Renal pelvis (tissue), 4 donors: ENCODE results near the gene SLC5A11. TPM values are rescaled to one million over a fixed set of nuclear protein-coding genes. Genes with fewer than 3 reads are reported as not detected.

Experiments used
- DNase-seq: peaks from one replicate; pipeline ENCODE4 v3.0.0-alpha.2; 2013
- polyA plus RNA-seq, 3 donors: library from polyadenylated mRNA; unstranded; fragments of 120-200 nt; gene quantifications; one replicate each; pipeline ENCODE4 v1.2.1, GENCODE V29; 2013; ENCODE audit not compliant: insufficient read length in 3 of 3

The SLC5A11 gene
- polyA plus RNA-seq, 3 donors = 5.8 to 7.8 (median 7.2) TPM

DNA sequence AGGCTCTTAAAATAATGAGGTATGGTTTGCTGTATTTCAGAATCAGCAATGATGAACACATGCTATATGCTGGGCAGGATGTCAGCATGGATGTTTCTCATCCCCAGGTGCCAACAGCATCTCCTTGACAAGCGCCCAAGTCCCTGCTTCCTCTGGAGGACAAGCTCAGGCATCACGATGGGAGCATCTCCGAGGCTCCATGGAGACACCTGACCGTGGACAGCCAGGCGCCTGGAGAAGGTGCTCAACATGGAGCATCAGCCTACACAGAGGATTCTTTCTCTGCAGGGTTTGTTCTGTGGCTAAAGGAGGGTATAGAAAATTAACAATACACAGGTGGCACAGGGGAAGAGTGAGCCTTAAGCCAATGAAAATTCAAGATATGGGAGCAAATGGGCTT, 72.1 kb downstream of the SLC5A11 start:
- no peak for DNase-seq

DNA sequence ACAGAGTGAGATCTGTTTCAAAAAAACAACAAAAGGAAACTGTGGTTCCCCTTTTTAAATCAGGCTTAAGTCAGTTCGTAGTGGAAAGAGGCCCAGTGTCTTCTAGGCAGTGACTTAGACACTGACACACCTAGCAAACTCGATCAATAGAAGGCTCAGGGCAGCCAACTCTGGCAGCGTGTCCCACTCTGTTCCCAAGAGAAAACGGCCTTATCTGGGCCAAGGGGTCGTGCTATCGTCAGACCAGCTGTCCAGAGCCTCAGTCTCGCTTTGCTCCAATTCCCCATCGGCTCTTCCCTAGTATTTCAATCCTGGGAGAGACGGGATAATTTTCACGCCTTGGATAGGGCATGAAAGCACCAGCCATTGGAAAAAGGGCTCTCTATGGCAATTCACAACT, 72.9 kb downstream of the SLC5A11 start:
- no peak for DNase-seq

DNA sequence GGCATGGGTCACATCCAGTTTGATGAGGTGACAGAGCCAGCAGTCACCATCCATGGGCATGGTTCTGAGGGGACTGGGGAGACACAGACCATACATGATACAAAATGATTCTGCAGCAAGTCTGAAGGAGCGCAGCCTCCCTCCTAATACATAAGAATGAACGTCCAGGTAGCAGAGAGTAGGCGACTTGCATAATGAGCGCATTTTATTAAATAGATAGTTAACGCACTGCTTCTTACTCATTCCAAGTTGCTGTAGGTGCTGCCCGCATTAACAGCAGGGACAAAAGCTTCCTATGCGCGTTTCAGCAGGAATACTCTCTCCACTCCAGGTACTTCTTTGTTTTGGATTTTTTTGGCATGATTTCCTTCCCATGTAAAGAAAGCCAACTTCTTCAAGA, 73.8 kb downstream of the SLC5A11 start:
- no peak for DNase-seq

DNA sequence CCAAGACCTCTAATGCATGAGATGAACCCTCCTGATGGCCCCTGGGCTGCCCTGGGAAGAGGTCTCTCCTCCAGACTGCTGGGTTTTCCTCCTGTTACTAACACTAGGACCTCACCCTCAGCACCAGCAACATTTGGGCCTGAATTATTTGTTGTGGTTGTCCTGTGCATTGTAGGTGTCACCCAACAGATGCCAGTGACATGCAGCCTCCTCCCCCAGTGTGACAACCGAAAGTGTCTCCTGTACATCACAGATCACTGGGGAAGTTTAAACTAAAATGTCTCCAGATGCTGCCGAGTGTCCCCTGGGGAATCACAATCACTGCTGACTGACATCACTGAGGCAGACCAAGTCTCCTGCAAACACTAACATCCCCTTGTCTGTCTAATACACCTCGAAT, 74.8 kb downstream of the SLC5A11 start:
- DNase-seq = no peak

DNA sequence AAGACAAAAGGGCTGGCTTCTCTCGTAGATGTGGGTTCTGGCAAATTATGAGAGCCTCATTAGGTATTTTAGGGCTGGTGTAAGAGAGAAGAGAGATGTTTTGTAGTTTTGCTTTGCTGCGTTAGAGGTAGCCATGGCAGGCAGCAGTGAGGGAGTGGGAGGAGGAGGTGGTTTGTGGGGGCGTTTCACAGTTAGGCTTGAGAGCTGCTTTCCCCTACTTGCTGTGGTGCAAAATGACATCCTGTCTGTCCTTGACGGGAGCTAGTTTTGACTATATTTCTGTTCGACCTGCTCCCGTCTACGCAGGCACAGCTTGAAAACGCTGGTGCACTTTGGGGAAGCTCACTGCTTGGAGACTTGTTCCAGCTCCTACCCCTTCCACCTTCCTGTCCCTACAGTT, 75.5 kb downstream of the SLC5A11 start:
- no peak for DNase-seq

DNA sequence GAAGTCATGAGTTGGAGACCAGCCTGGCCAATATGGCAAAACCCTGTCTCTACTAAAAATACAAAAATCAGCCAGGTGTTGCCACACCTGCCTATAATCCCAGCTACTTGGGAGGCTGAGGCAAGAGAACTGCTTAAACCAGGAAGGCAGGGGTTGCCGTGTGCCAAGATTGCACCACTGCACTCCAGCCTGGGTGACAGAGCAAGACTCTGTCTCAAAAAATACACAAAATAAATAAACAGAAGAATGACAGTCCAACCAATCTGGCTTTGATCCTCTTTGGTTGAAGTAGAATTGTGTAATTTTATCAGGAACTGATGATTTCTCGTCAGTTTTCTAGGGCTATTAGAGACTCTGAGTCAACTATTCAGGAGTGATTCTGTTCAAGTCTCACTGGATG, 79.4 kb downstream of the SLC5A11 start:
- DNase-seq = no peak

DNA sequence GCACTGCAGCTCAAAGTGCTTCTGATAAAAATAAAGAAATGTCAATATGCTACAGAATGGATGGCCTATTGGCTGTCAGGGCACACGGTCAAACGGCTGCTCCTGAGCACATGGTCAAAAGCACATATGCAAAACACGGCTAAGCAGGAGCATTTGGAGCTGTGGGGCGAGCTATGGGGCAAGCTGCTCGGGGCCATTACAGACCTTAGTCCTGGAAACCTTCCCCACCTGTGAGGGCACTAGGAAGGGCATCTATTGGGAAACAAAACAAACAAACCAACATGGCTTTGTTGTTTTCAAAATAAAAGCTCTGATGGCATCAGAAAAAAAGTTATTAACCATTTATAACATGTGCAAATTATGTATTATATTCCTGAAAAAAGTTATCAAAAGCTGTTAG, 83.6 kb downstream of the SLC5A11 start:
- DNase-seq = no peak

DNA sequence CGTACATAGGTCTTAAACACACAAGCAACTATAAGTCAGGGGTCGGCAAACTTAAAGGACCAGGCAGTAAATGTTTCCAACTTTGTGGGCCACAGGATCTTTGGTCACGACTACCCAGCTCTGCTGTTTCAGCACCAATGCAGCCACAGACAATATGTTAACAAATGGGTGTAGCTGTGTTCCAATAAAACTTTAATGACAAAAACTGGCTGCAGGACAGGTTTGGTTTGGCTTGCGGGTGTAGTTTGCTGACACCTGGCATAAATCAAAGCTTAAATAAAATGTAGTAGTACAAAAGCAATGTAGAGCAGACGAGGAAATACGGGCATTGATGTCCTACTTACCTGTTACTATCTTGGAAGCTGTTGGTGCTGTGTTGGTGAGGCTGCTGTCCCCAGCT, 84.7 kb downstream of the SLC5A11 start:
- DNase-seq = no peak

DNA sequence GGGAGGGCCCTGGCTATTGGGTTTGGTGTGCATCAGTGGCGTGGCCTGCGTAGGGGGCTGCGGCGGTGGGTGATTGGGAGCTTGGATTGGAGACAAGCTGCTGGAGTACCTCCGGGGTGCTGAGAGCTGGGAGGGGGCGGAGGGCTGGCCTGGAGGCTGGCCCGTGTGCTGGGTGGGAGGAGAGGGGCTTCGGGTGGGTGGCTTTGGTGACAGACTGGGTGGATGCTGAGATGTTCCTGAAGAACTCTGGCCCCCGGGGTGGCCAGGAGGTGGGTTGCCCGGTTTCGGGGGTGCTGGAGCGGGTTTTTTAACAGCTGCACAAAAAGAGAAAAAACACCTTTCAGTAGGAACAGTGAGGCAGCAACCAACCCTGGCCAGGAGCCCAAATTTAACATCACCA, 85.3 kb downstream of the SLC5A11 start:
- DNase-seq = no peak

DNA sequence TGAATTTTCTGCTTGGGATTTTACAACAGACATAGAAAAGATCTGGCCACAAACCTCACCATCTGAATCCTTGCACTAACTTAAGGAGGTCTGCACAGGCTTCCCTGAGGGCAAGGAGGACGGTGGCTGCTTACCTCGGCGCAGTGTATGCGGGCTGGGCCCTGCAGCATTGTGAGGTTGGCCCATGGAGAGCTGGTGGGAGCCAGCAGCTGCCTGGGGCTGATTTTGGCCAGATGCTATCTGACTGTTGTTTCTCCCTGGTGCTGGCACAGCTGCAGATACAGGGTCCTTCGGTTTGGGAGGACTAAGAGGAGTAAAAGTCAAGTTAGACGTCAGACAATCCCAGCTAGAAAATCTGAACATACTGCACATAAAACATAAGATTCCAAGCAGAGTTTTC, 89.6 kb downstream of the SLC5A11 start:
- no peak for DNase-seq

DNA sequence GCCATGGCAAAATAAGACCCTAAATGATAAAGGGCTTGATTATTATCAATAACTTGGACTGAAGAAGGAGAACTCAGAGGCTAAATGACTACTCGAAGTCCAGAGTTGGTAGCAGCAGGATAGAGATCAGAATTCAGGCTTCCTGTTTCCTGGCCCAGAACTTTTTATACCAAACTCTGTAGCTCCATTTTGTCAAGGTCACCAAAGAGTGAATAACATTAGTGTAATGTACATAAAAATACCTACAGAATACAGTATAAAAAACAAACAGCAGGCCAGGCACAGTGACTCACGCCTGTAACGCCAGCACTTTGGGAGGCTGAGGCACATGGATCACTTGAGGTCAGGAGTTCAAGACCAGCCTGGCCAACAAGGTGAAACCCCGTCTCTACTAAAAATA, 90.4 kb downstream of the SLC5A11 start:
- no peak for DNase-seq

DNA sequence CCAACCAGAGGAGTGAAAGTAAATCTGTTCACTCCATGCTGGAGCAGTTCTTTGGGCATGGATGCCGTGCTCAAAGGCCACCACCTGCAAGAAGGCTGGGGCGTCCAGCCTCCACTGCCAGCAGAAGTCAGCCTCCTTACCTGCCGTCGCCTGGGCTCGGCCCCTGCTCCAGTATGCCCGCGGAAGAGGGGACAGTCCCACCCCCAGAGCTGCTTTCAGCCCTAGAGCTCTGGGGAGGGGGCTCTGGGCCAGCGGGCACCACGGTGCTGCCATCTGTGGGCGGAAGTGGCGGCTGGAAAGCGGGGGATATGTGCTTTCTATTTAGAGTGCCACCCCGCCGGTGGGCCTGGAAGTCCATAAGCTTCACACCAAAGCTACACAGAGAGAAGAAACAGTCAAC, 93.5 kb downstream of the SLC5A11 start:
- DNase-seq = no peak

DNA sequence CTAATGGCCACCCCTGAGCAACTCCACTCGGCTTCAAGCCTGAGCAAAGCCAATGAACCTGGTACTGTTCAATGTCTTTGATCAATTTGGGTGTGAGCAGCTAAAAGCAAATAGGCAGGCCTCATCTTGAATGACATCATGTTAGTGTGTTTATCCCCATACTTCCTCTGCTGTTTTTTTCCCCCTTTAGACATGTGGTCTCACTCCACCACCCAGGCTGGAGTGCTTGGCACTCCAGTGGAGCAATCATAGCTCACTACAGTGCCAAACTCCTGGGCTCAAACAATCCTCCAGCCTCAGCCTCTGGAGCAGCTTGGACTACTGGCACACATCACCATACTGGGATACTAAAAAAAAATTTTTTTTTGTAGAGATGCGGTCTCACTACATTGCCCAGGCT, 94.0 kb downstream of the SLC5A11 start:
- no peak for DNase-seq

DNA sequence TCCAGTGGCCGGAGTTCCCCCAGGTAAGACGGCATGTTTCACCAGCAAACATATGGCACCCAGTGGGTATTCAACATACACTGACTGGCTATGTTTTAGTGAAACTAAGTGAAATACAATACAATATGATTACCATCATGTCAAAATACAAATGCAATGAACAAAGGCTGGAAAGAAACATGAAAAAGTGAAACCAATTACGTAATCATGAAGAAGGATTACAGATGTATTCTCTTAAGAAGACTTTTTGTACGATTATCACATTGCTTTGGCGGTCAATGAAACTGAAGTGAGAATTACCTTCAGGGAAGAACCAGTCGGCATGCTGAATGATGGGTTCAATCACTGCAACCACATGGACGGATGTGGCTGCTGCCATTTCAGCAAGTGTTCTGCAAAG, 97.7 kb downstream of the SLC5A11 start:
- DNase-seq = no peak

DNA sequence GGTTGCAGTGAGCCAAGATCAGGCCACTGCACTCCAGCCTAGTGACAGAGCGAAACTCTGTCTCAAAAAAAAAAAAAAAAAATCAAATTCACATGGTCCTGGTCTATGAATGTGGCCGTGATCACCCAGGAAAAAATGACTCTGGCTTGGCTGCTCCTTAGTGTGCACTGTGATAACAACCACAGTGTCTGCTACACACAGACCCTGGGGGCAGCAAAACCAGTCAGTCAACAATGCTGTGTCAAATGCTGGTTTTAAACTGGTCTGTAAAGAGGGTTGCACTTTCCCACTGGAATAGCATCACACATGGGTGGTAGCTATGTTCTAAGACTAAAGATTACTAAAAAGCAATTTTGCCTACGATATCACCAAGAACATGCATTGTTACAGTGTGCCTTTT, 98.4 kb downstream of the SLC5A11 start:
- no peak for DNase-seq

DNA sequence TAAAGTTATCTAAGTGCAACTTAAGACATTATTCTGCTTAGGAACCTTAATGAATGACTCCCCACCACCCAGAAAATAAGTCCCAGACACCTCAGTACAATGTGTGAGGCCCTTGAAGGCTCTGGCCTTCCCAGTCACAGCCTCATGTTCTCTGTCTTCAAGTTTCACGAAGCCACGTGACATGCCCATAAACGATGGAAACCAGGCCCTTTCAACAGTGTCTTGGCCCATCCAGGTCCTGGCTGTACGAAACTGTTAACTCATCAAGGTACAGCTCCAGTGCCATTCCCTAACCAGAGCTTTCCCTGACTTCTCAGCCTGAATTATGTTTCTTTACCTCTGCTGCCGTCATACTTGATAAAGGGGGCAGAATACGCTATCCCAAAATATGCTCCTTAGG, 100.4 kb downstream of the SLC5A11 start:
- no peak for DNase-seq

DNA sequence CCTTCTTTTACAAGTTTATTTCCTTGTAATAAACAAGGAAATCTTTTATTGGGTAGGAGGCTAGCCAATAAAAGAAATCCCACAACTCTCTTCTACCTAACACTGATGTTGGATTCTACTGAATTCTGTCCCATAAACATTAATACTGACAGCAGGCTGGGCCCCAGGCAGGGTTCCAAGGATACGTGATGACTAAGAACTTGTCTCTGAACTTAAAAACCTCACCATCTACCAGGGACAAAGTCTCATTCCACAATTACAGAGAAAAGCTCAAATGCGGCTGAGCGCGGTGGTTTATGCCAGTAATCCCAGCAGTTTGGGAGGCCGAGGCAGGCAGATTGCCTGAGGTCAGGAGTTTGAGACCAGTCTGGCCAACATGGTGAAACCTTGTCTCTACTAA, 104.5 kb downstream of the SLC5A11 start:
- DNase-seq = no peak

DNA sequence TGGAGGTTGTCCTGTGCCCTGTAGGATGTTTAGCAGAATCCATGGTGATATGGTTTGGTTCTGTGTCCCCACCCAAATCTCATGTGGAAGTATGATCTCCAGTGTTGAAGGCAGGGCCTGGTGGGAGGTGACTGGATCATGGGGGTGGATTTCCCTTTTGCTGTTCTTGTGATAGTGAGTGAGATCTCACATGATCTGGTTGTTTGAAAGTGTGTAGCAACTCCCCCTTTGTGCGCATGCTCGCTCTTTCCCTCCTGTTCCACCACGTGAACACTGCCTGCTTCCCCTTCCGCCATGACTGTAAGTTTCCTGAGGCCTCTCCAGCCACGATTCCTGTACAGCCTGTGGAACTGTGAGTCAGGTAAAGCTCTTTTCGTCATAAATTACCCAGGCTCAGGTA, 107.5 kb downstream of the SLC5A11 start:
- DNase-seq = no peak

DNA sequence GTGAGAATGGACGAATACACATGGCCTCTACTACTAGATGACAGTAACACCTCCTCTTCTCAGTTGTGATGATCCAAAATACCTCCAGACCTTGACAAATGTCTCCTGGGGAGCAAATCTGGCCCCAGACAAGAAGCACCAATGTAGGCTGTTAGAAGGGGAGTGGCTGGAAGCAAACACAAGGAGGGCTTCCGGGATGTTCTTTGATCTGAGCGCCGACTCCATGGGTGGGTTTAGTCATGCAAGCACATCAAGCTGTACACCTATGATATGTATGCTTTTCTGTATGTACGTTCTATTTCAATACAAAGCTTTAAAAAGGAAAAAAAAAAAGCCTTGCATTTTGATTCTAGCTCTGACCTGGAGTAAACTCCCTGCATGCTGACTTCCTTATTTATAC, 108.0 kb downstream of the SLC5A11 start:
- DNase-seq = no peak

DNA sequence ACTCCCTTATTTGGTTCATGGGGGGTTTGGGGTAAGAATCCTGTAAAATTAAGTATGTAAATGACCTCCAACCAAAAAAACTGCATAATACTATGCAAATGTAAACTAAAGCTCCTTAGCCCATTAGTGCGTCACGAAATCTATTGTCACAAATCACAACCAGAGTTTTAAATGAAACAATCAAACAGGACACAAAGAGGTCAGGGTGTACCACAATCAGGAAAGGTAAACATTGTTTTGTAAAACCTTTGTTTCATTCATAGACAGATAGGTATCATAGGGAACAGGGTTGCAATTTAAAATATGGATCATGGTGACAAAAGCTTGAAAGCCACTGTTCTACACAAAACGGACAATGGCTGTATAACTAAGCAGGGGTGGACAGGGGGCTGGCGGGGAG, 108.4 kb downstream of the SLC5A11 start:
- DNase-seq = no peak

DNA sequence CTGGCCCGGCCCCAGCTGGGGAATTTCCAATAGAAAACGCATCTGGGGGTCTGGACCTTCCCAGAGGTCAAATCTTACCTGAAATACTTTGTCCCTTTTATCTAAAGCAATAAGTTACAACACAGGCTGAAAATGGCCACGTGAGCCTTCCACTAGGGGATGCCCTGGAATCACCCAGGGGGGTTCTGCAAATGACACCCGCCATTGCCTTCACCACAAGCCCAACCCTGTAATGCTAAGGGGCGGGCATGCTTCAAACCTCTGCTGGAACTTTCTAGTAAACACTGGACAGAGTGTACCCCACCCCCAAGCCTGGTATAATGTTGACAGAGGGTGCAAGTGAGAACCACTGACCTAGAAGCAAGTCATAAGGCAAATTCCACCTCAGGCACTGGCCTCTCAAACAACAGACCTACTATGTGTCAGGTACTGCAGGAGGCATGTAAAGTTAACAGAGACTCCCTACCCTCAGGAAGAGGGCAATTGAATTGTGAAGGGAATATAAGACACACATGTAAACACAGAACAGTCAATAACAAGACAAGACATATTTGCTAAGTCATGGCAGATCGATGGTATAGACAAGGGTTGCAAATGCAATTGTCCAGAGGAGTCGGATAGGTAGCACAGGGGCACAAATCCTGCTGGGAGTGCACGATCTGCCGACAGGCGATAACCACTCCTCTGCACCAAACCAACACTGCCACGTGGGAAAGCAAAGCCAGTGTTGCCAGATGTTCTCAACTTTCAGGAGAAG, 110.4 kb downstream of the SLC5A11 start:
- no peak for DNase-seq

DNA sequence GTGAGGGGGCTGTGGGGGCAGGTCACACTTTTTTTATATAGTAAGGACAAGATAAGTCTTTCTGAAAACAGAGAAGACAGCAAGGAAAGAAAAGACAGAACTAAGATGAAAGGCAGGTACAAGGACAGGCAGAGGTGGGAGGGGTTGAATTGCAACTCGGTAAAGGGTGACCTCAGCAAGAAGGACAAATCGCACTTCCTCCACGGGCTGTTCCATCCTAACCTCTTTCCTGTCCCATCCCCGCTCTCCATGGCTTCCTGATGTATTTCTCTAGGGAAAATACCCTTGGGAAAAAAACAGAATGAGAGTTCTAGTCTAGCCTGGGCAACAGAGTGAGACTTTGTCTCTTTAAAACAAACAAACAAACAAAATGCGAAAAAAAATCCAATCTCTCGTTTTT, 112.1 kb downstream of the SLC5A11 start:
- DNase-seq = no peak
